ENCODE data around the gene KRT5.

The KRT5 gene

GRCh38 chr12:52528641-52529143 lies 8.5 kb upstream of the KRT5 start:
- DNase-seq (ENCODE audit: extremely low spot score): no peak
- TF ChIP-seq CTCF (IDR thresholded peaks at IDR 0.05; ENCODE audit: control extremely low read depth, extremely low read depth, low read depth, missing control alignments): no peak
- CTCF ChIA-PET: no interaction called here
- POLR2A ChIA-PET: no interaction called here

GRCh38 chr12:52527121-52527800 lies 7.1 kb upstream of the KRT5 start:
- CTCF ChIA-PET: no interaction called here
- no peak for TF ChIP-seq CTCF (IDR thresholded peaks at IDR 0.05; ENCODE audit: control extremely low read depth, extremely low read depth, low read depth, missing control alignments)
- POLR2A ChIA-PET: no interaction called here
- no peak for DNase-seq (ENCODE audit: extremely low spot score)

GRCh38 chr12:52526511-52526951 lies 6.3 kb upstream of the KRT5 start:
- POLR2A ChIA-PET: no interaction called here
- CTCF ChIA-PET: no interaction called here
- no peak for TF ChIP-seq CTCF (IDR thresholded peaks at IDR 0.05; ENCODE audit: control extremely low read depth, extremely low read depth, low read depth, missing control alignments)
- DNase-seq (ENCODE audit: extremely low spot score): no peak

- CTCF ChIA-PET: no interaction called here
- POLR2A ChIA-PET: no interaction called here
- TF ChIP-seq CTCF (IDR thresholded peaks at IDR 0.05; ENCODE audit: control extremely low read depth, extremely low read depth, low read depth, missing control alignments): no peak
- DNase-seq (ENCODE audit: extremely low spot score): no peak
These were observed 5.7 kb upstream of the KRT5 start for GRCh38 chr12:52525661-52526499.

- POLR2A ChIA-PET: no interaction called here
- no peak for TF ChIP-seq CTCF (IDR thresholded peaks at IDR 0.05; ENCODE audit: control extremely low read depth, extremely low read depth, low read depth, missing control alignments)
- no peak for DNase-seq (ENCODE audit: extremely low spot score)
- CTCF ChIA-PET: no interaction called here
These were observed 4.9 kb upstream of the KRT5 start for GRCh38 chr12:52524898-52525591.

GRCh38 chr12:52524241-52524897 lies 4.2 kb upstream of the KRT5 start:
- no peak for DNase-seq (ENCODE audit: extremely low spot score)
- ChIA-PET CTCF (no interaction called here), POLR2A (no interaction called here)
- TF ChIP-seq CTCF (IDR thresholded peaks at IDR 0.05; ENCODE audit: control extremely low read depth, extremely low read depth, low read depth, missing control alignments): no peak
